MG63 (cell line): ENCODE measurements around the gene RNF130. TPM values are rescaled to one million over a fixed set of nuclear protein-coding genes. Genes with fewer than 3 reads are reported as not detected.

ENCODE experiments used
- DNase-seq: peaks from one replicate; pipeline ENCODE4 v3.0.0-alpha.2; 2020
- H3K27me3 ChIP-seq: fragments of 250-450 bp; sonication (Bioruptor Pico); 2 replicates; pipeline ENCODE4 v1.5.1; 2020; ENCODE audit warnings: mild to moderate bottlenecking, moderate library complexity
- H3K36me3 ChIP-seq: fragments of 250-450 bp; sonication (Bioruptor Pico); 2 replicates; pipeline ENCODE4 v1.5.1; 2020; ENCODE audit warnings: mild to moderate bottlenecking, moderate library complexity
- H3K4me3 ChIP-seq: fragments of 250-450 bp; sonication (Bioruptor Pico); 2 replicates; pipeline ENCODE4 v1.5.1; 2020; ENCODE audit warnings: mild to moderate bottlenecking, moderate library complexity
- H3K9me3 ChIP-seq: fragments of 250-450 bp; sonication (Bioruptor Pico); 2 replicates; pipeline ENCODE4 v1.5.1; 2020; ENCODE audit warnings: mild to moderate bottlenecking, moderate library complexity
- total RNA-seq: library from RNA; depleted of rRNA; stranded (reverse); fragments of >200 nt; shearing (Covaris generic); gene quantifications from 2 replicates; pipeline ENCODE4 v1.2.3, GENCODE V29; 2014; ENCODE audit warnings: low replicate concordance

RNF130 gene
- total RNA-seq, 1 experiment from 2014 or later: 92.1 TPM

DNA sequence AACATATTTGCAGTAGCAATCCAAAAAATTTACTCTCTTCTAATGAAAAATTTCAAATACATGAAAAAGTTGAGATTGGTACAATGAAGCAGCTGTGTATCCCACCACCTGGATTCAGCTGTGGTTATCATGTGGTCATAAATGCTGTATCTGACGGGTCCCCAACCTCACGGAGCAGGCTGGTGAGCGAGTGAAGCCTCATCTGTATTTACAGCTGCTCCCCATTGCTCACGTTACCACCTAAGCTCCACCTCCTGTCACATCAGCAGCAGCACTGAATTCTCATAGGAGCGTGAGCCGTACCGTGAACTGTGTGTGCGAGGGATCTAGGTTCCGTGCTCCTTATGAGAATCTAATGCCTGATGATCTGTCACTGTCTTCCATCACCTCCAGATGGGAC is 6.8 kb upstream of the RNF130 start:
- Histone ChIP-seq H3K4me3 (no peak overlapping the region), H3K36me3 (no peaks in the 10 kb centered on the region), H3K9me3 (peaks cover 10% of the 10 kb centered on the region), H3K27me3 (peaks cover 27% of the 10 kb centered on the region)
- DNase-seq: no peak

DNA sequence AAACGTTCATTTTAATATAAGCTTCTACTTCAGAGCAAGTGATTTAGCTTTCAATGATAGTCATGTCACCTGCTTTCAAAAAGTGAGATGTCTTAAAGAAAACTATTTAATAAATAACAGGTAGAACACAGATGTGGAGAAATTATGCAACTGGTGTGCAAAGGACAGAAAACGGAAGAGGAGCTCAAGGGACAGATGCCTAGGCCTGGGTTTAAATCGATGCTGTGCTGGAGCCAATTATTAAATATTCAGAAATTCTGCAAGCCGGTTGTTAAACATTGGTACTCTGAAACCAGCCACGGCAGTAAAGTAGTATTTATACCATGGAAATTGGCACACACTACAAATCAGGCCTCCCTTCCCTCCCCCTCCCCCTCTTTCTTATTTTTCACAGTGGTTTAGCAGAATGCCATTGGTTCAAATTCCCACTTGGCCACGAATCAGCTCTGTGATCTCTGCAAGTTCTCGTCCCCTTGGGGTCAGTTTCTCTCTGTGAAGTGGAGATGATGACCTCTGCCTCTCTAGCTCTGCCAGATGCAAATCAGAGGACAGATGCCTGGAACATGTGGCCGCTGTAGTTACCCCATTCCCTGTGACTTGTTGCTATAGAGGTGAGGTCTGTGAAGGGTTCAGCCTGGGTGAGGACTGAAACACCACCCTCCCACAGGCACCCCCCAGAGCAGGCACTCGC is 6.2 kb upstream of the RNF130 start:
- peaks cover 27% of the 10 kb centered on the region for H3K27me3 ChIP-seq
- no peaks in the 10 kb centered on the region for H3K36me3 ChIP-seq
- H3K4me3 ChIP-seq: no peak overlapping the region
- peaks cover 12% of the 10 kb centered on the region for H3K9me3 ChIP-seq
- no peak for DNase-seq

- DNase-seq: no peak
- Histone ChIP-seq H3K27me3 (peaks cover 14% of the 10 kb centered on the region), H3K4me3 (no peak overlapping the region), H3K9me3 (peaks cover 10% of the 10 kb centered on the region), H3K36me3 (no peaks in the 10 kb centered on the region)
Measured at GRCh38 chr5:180075703-180076102, 4.1 kb upstream of the RNF130 start.

- DNase-seq: no peak
- Histone ChIP-seq H3K27me3 (peaks cover 10% of the 10 kb centered on the region), H3K4me3 (no peak overlapping the region)
Measured at GRCh38 chr5:180074462-180074861, 2.9 kb upstream of the RNF130 start.

DNA sequence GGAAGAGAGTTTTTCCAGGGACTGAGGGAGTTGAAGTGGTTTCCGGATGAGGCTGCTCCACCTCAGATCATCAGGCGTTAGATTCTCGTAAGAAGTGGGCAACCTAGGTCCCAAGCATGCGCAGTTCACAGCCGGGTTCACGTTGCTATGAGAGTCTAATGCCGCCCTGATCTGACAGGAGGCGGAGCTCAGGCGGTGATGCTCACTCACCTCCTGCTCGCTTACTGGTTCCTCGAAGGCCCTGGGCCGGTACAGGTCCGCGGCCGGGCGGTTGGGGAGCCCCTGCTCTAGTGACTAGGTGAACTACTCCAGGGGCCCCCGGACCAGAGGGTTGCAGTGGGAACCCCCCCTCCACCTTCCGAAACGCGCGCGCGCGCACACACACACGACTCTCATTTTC is 997 bp upstream of the RNF130 start:
- Histone ChIP-seq H3K36me3 (no peaks in the 10 kb centered on the region), H3K9me3 (peaks cover 8% of the 10 kb centered on the region), H3K4me3 (no peak overlapping the region; the same call in 1 of the 2 replicates), H3K27me3 (no peaks in the 10 kb centered on the region)
- DNase-seq: no peak

More at GRCh38 chr5:180074462-180074861, 2.9 kb upstream of the RNF130 start:
- H3K36me3 ChIP-seq: no peaks in the 10 kb centered on the region
- peaks cover 8% of the 10 kb centered on the region for H3K9me3 ChIP-seq

DNA sequence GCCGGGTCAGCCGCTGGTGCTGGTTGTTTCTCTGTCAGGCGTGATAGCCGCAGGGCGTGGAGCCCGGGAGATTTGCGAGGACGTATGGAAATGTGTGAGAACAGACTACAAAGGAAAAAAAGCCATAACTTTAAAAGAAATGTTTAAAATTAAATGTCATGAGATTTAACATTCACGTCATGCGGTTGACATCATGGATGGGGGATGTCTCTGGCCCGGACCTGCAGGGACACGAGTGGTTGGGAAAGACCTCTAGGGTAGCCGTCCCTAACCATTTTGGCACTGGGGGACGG is 643 bp upstream of the RNF130 start:
- Histone ChIP-seq H3K27me3 (no peaks in the 10 kb centered on the region), H3K4me3 (peak overlapping the region; percentile 70), H3K36me3 (no peaks in the 10 kb centered on the region), H3K9me3 (peaks cover 8% of the 10 kb centered on the region)
- DNase-seq: no peak

GRCh38 chr5:180070756-180071530 is 616 bp downstream of the RNF130 start:
- DNase-seq: peak; percentile 58
- Histone ChIP-seq H3K27me3 (no peaks in the 10 kb centered on the region), H3K4me3 (peak overlapping the region; percentile 70)

DNA sequence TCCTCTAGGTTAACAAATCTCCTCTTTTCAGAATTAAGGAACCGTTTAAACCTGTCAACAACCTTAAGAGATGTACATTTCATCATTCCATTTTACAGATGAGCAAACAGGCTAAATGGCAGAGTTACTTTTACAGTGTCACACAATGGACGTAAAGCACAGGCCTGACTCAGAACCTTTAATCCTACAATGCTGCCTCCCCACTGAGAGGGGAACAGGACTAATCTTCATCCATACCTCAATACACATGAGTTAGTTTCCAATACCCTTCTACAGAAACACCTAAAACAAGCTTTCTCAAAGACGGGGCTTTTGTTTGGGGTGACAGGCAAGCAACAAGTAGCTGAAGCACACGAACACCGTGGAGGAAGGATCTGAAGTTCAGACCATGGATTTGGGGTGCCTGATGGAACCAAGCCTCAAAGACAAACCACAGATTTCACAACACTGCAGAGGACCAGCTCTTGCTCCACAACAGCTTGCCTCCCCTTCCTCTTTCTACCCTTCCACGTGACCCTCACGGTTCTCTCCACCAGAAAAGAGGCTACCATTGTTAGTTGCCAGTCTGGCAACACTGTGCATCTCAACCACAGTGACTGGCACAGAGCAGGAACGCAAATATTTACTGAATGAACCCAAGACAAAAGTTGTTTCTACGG is 1.8 kb downstream of the RNF130 start:
- Histone ChIP-seq H3K36me3 (no peaks in the 10 kb centered on the region), H3K9me3 (peaks cover 8% of the 10 kb centered on the region), H3K27me3 (no peaks in the 10 kb centered on the region), H3K4me3 (peak overlapping the region; percentile 70)
- peak; percentile 26 for DNase-seq

More at GRCh38 chr5:180070756-180071530, 616 bp downstream of the RNF130 start:
- peaks cover 8% of the 10 kb centered on the region for H3K9me3 ChIP-seq
- H3K36me3 ChIP-seq: no peaks in the 10 kb centered on the region

GRCh38 chr5:180068519-180069090 is 3.0 kb downstream of the RNF130 start:
- no peak for DNase-seq
- H3K27me3 ChIP-seq: no peaks in the 10 kb centered on the region
- H3K9me3 ChIP-seq: peaks cover 8% of the 10 kb centered on the region
- H3K4me3 ChIP-seq: no peak overlapping the region
- no peaks in the 10 kb centered on the region for H3K36me3 ChIP-seq

- DNase-seq: no peak
- H3K36me3 ChIP-seq: no peaks in the 10 kb centered on the region
- peaks cover 8% of the 10 kb centered on the region for H3K9me3 ChIP-seq
- H3K27me3 ChIP-seq: no peaks in the 10 kb centered on the region
- no peak overlapping the region for H3K4me3 ChIP-seq
Measured at GRCh38 chr5:180067986-180068385, 3.6 kb downstream of the RNF130 start.

GRCh38 chr5:180060192-180060591 is 11.4 kb downstream of the RNF130 start:
- Histone ChIP-seq H3K4me3 (no peak overlapping the region), H3K36me3 (no peaks in the 10 kb centered on the region), H3K27me3 (no peaks in the 10 kb centered on the region), H3K9me3 (no peaks in the 10 kb centered on the region)
- DNase-seq: no peak

GRCh38 chr5:180059326-180059725 is 12.2 kb downstream of the RNF130 start:
- no peaks in the 10 kb centered on the region for H3K9me3 ChIP-seq
- DNase-seq: no peak
- H3K36me3 ChIP-seq: no peaks in the 10 kb centered on the region
- H3K4me3 ChIP-seq: no peak overlapping the region
- H3K27me3 ChIP-seq: no peaks in the 10 kb centered on the region

DNA sequence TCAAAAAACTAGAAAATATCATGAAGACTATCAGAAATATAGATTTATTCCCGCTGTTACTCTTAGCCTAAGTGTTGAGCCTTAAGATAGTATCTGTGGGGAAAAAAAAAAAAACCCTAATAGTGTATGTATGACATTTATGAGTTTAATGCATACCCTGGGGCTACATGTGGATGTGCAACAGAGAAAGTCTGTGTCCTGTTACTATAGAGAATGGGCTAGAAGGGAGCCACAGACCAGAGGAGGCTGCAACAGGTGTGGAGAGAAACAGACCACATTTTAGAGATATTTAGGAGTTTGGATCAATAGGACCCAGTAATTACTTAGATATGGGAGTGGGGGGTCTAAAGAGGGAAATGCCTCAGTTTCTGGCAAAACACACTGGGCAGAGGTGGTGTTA is 15.4 kb downstream of the RNF130 start:
- no peak overlapping the region for H3K4me3 ChIP-seq
- no peaks in the 10 kb centered on the region for H3K27me3 ChIP-seq
- DNase-seq: no peak

GRCh38 chr5:180054226-180054625 is 17.3 kb downstream of the RNF130 start:
- Histone ChIP-seq H3K27me3 (no peaks in the 10 kb centered on the region), H3K36me3 (no peaks in the 10 kb centered on the region), H3K9me3 (no peaks in the 10 kb centered on the region), H3K4me3 (no peak overlapping the region)
- no peak for DNase-seq

More for the DNA sequence above, 15.4 kb downstream of the RNF130 start:
- Histone ChIP-seq H3K9me3 (no peaks in the 10 kb centered on the region), H3K36me3 (no peaks in the 10 kb centered on the region)

- no peak for DNase-seq
- Histone ChIP-seq H3K27me3 (no peaks in the 10 kb centered on the region), H3K4me3 (no peak overlapping the region), H3K36me3 (no peaks in the 10 kb centered on the region), H3K9me3 (no peaks in the 10 kb centered on the region)
Measured at GRCh38 chr5:180053061-180053602, 18.4 kb downstream of the RNF130 start.

DNA sequence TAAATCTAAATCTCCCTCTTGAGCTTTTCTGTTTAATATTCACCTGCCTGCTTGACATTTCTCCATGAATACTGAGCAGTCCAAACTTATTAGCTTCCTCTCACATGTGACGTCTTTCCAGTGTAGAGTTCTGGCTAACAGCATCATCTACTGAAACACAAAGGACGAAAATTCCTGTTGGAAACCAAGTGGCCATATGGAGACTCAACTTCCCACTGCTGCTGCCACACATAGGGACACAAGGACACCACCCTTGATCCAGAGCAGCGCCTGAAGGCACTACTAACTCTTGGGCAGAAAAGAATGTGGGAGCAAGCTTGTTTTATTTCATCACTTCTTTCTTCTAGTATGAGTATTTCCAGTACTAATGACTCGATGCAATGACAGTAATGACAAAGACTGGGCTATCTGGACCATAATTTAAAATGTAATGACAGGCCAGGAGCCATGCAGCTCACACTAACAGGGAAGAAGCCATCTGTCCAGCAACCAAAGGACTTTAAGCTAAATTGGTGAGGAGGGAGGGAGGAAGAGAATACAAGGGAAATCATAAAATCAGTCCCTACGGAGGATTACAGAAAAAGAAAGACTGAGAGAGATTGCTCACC is 19.2 kb downstream of the RNF130 start:
- Histone ChIP-seq H3K4me3 (no peak overlapping the region), H3K36me3 (no peaks in the 10 kb centered on the region), H3K9me3 (no peaks in the 10 kb centered on the region), H3K27me3 (no peaks in the 10 kb centered on the region)
- DNase-seq: no peak
